GM19397 (cell line): ENCODE results near the gene TLR8.
A peak's percentile ranks its signal among the peaks of the same experiment; 100 is the strongest.

Source experiments
- ATAC-seq: cut with Tn5 transposase; IDR thresholded peaks from one replicate; pipeline ENCODE4 v1.9.1; 2021; ENCODE audit warnings: mild to moderate bottlenecking, moderate library complexity; ENCODE audit not compliant: unreplicated experiment

The TLR8 gene

GRCh38 chrX:12945494-12945893, 39.1 kb downstream of the TLR8 start:
- ATAC-seq = no peak

- no peak for ATAC-seq
Observed at GRCh38 chrX:12946406-12946805, 40.0 kb downstream of the TLR8 start.

- ATAC-seq = no peak
Observed at GRCh38 chrX:12946838-12947544, 40.6 kb downstream of the TLR8 start.

GRCh38 chrX:12947545-12948235, 41.3 kb downstream of the TLR8 start:
- no peak for ATAC-seq

GRCh38 chrX:12948495-12948894, 42.1 kb downstream of the TLR8 start:
- no peak for ATAC-seq

- no peak for ATAC-seq
Observed at GRCh38 chrX:12949205-12949926, 42.9 kb downstream of the TLR8 start.

GRCh38 chrX:12949927-12950656, 43.7 kb downstream of the TLR8 start:
- no peak for ATAC-seq

- no peak for ATAC-seq
Observed at GRCh38 chrX:12950851-12951594, 44.6 kb downstream of the TLR8 start.

GRCh38 chrX:12951595-12951975, 45.2 kb downstream of the TLR8 start:
- ATAC-seq = no peak

- ATAC-seq = no peak
Observed at GRCh38 chrX:12953420-12953819, 47.0 kb downstream of the TLR8 start.

GRCh38 chrX:12954376-12954775, 48.0 kb downstream of the TLR8 start:
- ATAC-seq = no peak

- no peak for ATAC-seq
Observed at GRCh38 chrX:12954981-12955380, 48.6 kb downstream of the TLR8 start.

GRCh38 chrX:12955882-12956703, 49.7 kb downstream of the TLR8 start:
- peak; percentile 46 for ATAC-seq

GRCh38 chrX:12956704-12957534, 50.5 kb downstream of the TLR8 start:
- peak; percentile 64 for ATAC-seq

- ATAC-seq = no peak
Observed at GRCh38 chrX:12958059-12958458, 51.6 kb downstream of the TLR8 start.

GRCh38 chrX:12958461-12958860, 52.0 kb downstream of the TLR8 start:
- no peak for ATAC-seq

GRCh38 chrX:12961196-12961718, 54.8 kb downstream of the TLR8 start:
- no peak for ATAC-seq

GRCh38 chrX:12962041-12962504, 55.7 kb downstream of the TLR8 start:
- ATAC-seq = no peak
